ENCODE measurements around the gene FADS1.

Gene FADS1

GRCh38 chr11:61816736-61817455 lies at the start of gene FADS1:
TSS of gene FADS1 (minus strand) at chr11:61817003. CDS start at chr11:61816929, 74 bp downstream.
- peak; percentile 97 for DNase-seq

- no peak for DNase-seq
Measured at GRCh38 chr11:61866231-61866957, 49.6 kb upstream of the FADS1 start.

DNA sequence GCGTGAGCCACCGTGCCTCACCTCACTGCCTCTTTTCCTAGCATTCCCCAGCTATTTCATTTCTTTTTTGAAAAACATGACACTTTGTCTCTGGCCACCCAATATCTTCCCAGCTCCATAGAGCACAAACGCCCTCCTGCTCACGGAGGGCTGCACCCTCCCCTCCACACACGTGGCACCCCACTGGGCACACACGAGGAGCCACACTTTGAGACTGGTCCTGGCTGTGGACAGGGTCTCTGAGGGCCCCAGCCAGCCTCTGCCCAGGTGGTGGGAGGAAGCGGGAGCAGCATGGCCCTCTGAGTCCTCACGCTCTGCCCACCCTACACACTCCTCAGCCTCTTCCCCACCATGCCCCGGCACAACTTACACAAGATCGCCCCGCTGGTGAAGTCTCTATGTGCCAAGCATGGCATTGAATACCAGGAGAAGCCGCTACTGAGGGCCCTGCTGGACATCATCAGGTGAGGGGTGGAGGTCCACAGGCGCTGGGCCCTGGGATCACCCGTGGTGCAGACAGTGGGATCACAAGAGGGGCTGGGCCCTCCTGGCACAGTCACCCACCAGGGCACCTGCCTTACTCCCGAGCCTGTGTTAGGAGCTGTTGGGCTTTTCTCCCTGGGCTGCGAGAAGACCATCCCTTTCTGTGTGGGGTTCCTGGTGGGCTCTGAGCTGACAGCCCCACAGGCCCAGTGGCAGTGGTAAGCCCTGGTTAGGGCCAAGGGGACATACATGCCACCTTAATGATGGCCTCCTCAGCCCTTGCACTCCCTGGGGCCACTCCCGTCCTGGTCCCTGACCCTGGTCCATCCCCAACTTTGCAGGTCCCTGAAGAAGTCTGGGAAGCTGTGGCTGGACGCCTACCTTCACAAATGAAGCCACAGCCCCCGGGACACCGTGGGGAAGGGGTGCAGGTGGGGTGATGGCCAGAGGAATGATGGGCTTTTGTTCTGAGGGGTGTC lies 48.3 kb upstream of the FADS1 start:
- no peak for DNase-seq

DNA sequence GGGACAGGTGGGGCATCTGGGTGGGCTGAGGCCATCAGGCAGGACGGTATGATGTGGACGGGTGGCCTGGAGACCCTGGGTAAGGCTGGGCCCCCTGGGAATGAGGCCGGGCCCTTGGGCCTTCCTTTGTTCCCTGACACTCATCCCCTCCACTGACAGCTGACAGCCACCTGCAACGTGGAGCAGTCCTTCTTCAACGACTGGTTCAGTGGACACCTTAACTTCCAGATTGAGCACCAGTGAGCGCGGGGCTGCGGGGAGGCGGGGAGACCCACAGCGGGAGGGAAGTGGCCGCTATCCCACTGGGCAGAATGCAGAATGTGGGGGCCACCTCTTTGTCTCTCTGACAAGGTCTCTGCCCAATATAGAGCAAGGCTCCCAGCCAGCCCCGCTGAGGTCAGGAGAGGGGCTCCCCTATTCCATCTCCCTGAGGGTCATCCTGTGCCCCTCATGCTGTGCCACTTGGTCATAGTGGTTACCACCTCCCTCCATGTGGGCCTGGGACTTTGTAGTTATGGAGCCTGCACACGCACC lies 46.8 kb upstream of the FADS1 start:
- DNase-seq, result no peak

GRCh38 chr11:61862714-61863547 lies 46.1 kb upstream of the FADS1 start:
- DNase-seq, result no peak

- no peak for DNase-seq
Measured at GRCh38 chr11:61861634-61862033, 44.8 kb upstream of the FADS1 start.

DNA sequence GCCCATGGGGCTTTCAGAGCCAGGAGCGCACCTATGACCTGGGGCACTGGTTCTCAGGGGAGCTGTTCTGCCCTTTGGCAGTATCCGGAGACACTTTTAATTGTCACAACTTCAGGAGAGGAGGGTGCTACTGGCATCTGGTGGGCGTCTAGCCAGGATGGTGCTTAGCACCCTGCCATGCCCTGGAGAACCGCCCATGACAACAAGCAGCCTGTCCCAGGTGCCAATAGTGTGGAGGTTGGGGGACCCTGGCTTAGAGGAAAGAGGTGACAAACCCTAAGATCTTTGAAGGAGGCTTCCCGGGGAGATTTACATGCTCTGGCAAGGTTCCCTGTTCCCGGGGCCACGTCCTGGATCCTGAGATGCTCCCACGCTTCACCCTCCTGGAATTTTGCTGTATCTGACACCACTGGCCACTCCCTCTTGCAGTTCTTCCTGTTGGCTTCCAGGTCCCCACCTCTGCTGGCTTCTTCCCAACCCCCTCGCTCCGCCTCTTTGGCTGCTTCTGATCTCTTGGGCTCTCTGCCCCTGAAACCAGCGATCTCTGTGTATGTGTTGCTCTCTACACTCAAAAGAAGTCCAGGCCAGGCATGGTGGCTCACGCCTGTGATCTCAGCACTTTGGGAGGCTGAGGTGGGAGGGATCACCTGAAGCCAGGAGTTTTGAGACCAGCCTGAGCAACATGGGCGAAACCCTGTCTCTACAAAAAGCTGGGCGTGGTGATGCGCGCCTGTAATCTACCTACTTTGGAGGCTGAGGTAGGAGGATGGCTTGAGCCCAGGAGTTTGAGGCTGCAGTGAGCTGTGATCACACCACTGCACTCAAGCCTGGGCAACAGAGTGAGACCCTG lies 43.5 kb upstream of the FADS1 start:
- no peak for DNase-seq

GRCh38 chr11:61855939-61856680 lies 39.3 kb upstream of the FADS1 start:
- no peak for DNase-seq

DNA sequence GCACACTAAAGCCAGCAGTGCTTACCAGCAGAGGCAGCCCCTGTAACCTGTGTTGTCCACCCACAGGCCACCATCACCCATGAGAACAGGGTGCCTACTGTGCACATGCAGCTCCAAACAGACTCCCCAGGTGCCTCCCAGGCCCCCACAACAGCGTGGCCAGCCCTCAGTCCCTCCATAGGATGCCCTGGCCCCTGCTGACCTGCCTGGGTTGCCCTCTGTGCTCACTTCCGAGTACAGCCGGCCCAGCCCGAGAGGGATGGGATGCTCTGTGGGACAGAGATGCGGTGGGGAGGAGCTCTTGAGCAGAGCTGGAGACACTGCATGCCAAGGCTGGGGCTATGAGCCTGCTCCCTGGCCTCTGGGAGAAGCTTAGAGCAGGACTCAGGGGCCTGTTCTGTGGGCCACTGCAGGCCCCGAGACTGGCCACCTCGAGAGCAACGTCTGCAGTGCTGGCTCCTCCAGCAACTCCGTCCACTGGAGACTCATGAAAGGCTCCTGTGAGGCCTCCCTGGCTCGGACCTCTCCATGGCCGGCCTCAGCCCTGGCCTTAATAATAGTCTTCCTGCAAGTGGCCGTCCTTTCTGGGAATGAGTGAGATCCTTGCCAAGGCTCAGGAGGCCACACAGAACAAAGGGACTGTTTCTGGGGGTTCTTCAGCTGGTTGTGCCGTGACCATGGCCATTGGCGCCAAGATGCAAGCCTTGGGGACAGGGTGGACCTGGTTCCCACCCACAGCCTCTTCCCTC lies 38.3 kb upstream of the FADS1 start:
- no peak for DNase-seq

DNA sequence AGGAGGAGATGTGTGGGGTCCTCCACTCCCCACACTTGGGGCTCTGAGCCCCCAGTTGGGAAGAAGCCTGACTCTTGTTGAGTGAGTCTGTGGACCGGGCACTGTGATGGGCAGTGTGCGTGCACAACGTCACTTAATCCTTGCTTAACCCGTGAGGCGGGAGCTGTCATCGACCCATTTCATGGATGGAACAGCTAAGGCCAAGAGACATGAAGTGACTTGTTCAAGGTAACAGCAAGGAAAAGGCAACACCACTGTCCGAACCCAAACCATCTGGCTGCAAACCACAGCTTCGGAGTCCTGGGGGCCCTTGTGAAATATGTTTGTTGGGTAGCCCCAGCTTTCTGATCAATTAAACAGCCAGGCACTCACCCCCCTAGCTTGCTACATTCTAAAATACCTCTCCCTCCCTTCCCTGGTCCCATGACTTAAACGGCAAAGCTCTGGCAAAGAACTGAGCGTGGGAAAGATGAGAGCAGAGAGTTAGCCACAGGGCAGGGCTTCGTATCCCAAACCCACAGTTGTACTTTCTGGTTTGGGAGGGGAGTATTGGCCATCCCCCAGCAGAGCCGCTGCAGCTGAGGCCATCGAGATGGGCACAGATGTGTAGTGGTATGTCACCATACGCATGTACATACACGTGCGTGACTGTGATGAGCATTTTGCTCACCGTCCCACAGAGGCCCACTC lies 37.5 kb upstream of the FADS1 start:
- no peak for DNase-seq

DNA sequence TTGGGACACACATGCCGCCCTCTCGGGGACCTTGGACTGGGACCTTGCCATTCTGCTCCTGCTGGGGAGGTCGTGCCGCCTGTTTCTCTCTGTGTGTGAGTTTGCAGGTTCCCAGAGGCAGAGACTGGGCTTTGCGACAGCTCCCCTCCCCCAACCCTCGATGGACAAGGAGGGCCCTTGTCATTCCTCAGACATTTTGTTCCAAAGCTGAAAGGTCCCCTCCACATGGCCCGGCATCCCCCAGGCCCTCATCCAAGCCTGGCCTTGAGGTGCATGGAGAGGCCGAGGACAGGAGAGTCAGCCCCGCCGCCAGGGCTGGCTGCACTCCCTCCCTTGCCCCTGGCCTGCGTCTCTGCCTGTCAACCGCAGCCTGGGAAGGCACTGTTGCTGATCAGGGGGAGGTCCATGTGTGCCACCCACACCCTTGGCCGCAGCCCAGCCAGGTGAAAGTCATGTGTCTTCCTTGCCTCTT lies 36.9 kb upstream of the FADS1 start:
- no peak for DNase-seq

GRCh38 chr11:61851900-61852295 lies 35.1 kb upstream of the FADS1 start:
- DNase-seq, result no peak

GRCh38 chr11:61851113-61851899 lies 34.5 kb upstream of the FADS1 start:
- DNase-seq, result peak; percentile 24

DNA sequence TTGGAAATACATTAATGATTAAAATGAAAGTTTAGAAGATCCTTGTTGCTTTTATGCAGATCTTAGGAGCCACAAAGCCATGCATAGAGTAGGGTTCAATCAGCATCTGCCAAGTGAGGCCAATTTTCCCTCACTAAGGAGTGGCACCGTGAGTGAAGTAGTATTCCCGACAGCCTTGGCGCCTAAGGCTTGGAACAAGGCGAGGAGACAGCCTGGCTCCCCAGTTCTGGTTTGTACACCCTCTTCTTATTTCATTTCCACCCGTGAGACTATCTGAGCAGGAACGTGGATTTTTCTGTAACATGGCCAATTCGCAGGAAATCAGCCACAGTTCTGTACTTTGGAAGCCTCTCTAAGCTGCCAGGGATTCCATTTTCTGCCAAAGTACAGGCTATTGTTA lies 33.9 kb upstream of the FADS1 start:
- no peak for DNase-seq

- DNase-seq, result no peak
Measured at GRCh38 chr11:61848631-61849030, 31.8 kb upstream of the FADS1 start.

GRCh38 chr11:61847914-61848581 lies 31.2 kb upstream of the FADS1 start:
- DNase-seq, result no peak

GRCh38 chr11:61846362-61847020 lies 29.7 kb upstream of the FADS1 start:
- DNase-seq, result no peak

Data from eye (tissue), 1 donor.